SKM-1 treated with dmso at 0.1 percent for 144 hours (cell line): ENCODE measurements around the gene HGS.

Source experiments
- DNase-seq: peaks from one replicate; lab custom pipeline; 2025; ENCODE audit not compliant: unreplicated experiment; lab: John Stamatoyannopoulos, UW

The HGS gene

DNA sequence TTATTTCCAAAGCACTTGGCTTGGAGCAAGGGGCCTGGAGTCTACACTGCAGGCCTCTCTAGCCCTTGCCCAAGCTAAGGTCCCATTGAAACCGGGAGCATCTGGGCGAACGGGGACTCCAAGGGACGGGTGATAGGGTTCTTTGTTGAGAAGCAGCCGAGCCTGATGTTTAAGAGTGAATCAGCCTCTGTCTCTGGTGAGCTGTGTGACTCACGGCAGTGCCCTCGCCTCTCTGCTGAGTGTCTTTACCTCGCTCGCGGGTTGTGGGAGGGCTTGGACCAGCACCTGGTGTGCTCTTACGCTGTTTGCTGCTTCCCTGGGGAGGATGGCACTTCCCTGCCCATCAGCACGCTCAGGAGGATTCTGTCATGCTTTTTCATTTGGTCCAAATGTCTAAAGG lies 1.3 kb downstream of the HGS start:
- no peak for DNase-seq

DNA sequence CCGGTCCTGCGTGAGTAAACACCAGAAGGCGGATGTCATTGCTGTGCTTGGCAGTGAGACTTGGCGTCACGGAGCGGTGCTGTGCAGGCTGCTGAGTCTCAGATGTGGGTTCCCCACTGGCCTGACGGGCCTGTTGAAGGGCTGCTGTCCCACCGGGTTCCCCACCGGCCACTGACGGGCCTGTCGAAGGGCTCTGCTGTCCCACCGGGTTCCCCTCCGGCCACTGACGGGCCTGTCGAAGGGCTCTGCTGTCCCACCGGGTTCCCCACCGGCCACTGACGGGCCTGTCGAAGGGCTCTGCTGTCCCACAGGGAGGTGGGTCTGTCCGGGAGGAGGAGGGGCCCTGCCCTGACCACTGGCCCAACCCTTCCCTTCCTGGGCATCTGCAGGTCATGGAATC lies 2.8 kb downstream of the HGS start:
- no peak for DNase-seq

DNA sequence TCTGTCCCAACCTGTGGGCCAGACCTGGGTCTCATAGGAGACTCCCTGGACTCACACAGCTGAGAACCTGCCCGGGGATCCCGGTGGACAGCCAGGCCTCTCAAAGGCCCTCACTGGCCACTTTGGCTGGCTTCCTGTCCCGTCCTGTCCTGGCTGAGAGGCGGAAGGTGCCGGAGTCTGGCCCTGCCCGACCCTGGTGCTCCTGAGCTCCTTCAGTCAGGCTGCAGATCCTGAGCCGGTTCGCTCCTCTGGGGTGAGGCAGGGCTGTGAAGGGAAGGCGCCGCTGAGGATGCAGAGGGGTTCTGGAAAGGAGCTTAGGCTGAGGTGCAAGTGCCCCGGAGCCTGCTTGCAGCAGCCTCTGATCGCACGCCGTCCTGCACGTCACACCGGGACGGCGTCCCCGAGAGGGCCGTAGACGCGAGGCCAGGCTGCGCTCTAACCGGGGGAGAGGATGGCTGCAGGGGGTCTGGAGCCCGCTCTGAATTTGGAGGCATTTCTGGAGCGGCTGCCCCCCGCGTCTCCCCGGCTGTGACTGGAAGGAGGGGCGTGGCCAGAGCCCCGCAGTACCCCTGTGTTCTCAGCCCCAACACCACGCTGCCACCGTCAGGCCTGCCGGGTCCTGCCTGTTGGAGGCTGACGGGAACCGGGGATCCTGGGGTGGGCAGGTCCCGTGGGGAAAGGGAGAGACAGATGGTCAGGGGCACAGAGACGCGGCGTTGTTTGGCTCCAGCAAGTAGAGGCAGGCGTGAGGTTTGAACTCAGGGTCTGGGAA lies 4.1 kb downstream of the HGS start:
- DNase-seq, result no peak

DNA sequence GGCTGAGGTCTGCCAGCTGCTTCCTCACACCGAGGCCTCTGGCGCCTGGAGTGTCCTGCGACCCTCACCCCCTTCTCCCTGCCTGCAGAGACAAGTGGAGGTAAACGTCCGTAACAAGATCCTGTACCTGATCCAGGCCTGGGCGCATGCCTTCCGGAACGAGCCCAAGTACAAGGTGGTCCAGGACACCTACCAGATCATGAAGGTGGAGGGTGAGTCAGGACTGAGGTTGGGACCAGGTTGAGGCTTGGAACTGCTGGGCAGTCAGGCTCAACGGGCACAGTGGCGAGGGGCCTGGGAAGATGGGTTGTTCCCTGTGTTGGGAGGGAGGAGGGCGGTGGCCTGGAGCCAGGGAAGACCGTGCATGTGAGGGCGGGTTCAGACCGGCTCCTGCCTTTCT lies 4.8 kb downstream of the HGS start:
- no peak for DNase-seq

DNA sequence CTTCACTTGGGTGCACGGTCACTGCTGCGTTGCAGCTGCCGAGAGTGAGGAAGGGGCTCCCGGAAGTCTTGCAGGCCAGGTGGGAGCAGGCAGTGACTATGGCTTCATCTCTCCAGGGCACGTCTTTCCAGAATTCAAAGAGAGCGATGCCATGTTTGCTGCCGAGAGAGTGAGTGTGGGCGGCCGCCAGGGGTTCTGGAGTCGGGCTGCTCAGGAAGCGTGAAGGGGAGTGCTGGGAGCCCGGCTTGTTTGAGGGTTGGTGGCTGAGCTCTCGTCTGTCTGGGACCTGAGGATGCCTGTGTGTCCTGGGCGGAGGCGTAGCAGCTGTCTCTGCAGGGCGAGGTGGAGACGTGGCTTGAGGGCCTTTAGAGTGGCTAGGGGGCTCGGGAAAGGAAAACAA lies 6.3 kb downstream of the HGS start:
- DNase-seq, result no peak

DNA sequence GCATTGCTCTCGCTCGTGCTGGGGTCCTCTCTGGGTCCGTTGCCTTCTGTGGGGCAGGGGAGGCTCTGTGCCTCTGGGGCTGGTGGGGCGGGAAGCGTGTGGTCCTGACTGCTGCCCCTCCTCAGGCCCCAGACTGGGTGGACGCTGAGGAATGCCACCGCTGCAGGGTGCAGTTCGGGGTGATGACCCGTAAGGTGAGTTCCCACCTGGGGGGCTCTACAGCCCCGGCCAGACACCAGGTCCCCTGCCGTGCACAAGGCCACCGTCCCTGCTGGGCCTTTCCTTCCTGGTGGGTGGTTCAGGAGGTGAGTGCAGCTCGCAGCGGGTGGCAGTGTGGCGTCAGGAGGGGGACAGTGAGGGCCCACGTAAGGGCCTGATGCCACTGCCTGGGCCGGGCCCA lies 6.7 kb downstream of the HGS start:
- no peak for DNase-seq

DNA sequence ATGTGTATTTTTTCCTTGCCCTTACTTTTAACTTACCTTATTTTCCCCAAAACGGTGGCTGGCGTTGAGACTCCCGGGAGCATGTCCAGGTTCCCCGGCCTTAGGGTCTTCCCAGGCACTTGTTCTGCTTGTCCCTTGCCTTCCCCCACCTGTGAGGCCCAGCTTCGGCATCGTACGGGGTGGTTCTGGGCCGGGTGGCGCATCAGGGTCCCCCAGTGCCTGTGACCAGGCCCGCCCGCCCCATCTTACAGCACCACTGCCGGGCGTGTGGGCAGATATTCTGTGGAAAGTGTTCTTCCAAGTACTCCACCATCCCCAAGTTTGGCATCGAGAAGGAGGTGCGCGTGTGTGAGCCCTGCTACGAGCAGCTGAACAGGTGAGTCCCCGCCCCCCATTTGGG lies 7.4 kb downstream of the HGS start:
- DNase-seq, result no peak

DNA sequence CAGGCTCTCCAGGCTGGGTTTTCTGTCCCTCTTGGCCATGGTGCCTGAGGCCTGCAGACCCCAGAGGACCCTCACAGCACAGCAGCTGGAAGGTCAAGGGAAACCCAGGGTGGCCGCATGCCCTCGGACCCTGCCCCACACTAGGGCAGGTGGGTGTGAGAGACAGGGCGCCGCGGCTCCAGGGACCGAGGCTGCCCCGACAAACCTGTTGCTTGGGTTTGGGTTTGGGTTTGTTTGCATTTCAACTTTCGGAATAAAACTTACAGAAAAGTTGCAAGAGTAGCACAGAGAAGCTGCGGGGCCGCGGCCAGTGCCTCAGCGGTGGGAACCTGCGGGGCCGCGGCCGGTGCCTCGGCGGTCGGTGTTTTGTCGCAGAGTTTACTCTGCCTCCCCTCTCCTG lies 7.8 kb downstream of the HGS start:
- DNase-seq, result no peak

DNA sequence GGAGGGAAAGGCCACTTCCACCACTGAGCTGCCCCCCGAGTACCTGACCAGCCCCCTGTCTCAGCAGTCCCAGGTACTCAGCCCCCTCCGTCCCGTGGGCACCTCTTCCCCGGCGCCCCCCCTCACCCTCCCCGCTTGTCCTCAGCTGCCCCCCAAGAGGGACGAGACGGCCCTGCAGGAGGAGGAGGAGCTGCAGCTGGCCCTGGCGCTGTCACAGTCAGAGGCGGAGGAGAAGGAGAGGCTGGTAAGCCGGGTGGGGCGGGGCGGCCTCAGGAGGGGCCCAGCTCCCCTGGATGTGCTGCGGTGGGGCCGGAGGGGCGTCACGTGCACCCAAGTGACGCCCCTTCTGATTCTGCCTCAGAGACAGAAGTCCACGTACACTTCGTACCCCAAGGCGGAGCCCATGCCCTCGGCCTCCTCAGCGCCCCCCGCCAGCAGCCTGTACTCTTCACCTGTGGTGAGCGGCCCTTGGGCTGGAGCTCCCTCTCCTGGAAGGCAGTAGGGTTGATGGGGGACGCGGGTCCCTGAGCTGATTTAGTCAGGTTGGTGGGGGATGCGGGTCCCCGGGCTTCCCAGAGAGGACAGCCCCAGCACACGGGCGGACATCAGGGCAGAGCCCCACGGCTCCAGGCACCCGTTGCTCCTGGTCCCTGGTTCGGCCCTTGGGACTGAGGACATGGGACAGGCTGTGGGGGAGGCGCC lies 9.8 kb downstream of the HGS start:
- DNase-seq, result no peak

DNA sequence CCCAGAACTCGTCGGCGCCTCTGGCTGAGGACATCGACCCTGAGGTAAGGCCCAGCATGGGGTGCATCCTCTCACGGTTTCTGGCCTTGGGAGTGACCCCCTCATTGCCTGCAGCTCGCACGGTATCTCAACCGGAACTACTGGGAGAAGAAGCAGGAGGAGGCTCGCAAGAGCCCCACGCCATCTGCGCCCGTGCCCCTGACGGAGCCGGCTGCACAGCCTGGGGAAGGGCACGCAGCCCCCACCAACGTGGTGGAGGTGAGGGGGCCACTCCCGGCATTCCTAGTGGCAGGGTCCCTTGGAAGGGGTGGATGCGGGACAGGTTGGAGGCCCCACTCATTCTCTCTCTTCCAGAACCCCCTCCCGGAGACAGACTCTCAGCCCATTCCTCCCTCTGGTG lies 11.0 kb downstream of the HGS start:
- no peak for DNase-seq

DNA sequence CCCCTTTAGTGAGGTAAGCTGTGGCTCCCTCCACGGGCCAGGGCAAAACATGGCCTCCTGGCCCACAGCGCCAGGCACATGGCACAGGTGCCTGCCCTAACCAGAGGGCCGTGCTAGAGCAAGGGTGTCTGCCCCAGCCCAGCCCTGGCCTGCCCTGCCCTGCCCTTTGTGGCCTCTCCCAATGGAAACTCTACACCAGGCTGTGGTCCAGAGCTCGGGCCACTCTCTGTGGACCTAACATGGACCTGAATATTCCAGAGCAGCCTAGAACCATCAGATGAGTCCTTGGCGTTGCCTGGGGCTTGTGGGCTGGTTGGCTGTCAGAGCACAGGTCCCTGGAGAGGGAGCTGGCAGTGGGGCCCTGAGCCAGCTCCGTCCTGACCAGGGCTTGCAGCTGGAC lies 11.4 kb downstream of the HGS start:
- no peak for DNase-seq

DNA sequence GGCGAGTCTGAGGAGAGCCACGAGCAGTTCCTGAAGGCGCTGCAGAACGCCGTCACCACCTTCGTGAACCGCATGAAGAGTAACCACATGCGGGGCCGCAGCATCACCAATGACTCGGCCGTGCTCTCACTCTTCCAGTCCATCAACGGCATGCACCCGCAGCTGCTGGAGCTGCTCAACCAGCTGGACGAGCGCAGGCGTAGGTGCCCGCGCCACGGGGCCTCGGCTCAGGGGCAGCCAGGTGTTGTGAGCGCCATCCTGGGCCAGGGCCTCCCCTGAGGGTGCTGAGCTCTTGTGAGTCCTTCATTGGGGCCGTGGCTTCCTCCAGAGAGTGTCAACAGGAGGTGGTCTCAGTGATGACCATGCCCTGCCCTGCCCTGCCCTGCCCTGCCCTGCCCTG lies 12.0 kb downstream of the HGS start:
- no peak for DNase-seq

DNA sequence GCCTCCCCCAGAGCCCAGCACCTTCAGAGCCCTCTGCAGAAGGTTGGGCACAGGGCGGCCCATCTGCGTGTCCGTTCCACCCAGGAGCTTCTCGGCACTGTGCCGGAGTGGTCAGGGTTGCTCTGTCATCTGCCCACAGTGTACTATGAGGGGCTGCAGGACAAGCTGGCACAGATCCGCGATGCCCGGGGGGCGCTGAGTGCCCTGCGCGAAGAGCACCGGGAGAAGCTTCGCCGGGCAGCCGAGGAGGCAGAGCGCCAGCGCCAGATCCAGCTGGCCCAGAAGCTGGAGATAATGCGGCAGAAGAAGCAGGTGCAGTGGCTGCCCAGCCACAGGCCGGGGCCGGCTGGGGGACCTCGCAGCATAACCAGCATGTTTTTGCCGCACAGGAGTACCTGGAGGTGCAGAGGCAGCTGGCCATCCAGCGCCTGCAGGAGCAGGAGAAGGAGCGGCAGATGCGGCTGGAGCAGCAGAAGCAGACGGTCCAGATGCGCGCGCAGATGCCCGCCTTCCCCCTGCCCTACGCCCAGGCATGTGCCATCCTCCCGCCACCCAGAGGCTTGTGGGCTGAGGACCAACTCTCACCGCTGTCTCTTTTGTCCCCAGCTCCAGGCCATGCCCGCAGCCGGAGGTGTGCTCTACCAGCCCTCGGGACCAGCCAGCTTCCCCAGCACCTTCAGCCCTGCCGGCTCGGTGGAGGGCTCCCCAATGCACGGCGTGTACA lies 12.6 kb downstream of the HGS start:
- no peak for DNase-seq

DNA sequence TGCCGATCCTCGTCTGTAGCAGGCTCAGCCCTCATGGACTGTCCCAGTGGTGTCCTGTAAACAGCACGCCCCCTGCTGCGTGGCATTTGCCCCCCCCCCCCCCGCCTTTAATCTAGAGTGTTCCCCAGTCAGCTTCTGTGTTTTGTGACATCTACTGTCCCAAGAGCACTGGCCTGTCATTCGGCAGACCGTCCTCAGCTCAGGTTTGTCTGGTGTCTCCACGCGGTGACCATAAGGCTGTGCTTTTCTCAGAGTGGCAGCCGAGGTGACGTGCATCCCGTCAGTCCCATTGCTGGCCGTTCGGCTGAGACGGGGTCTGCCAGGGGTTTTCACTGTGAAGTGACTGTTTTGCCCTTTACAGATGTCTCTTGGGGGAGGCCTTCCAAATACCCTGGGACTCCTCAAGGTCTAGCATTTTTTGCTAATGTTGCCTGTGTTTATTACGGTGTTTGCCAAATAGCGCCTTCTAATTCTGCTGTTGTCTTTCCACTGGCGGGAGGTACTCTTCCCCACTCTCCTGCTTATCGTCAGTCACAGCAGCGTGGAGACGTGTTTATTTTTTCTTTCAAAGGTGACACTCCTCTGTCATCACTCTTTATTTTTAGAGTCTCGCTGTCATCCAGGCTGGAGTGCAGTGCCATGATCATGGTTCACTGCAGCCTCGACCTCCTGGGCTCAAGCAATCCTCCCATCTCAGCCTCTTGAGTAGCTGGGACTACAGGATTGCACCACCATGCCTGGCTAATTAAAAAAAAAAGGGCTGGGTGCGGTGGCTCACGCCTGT lies 13.6 kb downstream of the HGS start:
- DNase-seq, result no peak

DNA sequence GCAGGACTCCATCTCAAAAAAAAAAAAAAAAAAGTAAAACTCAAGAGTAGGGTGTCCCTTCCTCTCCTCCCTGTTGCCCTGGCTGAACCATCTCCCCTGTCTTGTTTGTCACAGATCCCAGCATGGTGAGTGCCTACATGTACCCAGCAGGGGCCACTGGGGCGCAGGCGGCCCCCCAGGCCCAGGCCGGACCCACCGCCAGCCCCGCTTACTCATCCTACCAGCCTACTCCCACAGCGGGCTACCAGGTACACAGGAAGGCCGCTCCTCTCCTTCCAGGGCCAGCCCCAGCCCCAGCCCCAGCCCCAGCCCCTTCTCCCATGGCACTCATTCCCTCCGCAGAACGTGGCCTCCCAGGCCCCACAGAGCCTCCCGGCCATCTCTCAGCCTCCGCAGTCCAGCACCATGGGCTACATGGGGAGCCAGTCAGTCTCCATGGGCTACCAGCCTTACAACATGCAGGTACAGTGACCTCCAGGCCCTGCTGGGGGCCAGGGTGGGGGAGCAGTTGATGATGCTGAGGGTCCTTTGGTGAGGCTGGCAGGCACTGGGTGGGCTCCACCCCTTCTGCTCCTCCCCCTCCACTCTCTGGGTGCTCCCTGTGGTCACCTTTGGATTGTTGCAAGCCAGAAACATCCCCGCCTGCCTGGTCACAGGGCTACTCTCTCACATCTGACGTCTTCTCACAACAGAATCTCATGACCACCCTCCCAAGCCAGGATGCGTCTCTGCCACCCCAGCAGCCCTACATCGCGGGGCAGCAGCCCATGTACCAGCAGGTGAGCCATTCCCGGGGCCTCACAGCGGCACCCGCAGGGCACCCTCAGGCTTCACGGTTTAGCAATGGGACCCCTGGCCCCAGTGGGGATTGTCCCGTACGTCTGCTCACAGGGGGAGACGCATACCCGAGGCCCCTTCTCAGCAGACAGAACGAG lies 16.8 kb downstream of the HGS start:
- DNase-seq, result no peak

DNA sequence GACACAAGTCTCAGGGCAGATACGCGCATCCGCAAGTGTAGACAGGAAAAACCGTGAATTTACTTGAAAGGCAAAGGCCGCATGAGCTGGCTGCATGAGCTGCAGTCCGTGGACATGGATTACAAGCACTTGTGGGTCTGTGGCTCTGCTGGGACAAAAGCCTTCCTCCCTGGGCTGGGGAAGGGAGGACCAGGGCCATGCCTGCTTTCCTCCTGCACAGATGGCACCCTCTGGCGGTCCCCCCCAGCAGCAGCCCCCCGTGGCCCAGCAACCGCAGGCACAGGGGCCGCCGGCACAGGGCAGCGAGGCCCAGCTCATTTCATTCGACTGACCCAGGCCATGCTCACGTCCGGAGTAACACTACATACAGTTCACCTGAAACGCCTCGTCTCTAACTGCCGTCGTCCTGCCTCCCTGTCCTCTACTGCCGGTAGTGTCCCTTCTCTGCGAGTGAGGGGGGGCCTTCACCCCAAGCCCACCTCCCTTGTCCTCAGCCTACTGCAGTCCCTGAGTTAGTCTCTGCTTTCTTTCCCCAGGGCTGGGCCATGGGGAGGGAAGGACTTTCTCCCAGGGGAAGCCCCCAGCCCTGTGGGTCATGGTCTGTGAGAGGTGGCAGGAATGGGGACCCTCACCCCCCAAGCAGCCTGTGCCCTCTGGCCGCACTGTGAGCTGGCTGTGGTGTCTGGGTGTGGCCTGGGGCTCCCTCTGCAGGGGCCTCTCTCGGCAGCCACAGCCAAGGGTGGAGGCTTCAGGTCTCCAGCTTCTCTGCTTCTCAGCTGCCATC lies 17.7 kb downstream of the HGS start:
- no peak for DNase-seq

DNA sequence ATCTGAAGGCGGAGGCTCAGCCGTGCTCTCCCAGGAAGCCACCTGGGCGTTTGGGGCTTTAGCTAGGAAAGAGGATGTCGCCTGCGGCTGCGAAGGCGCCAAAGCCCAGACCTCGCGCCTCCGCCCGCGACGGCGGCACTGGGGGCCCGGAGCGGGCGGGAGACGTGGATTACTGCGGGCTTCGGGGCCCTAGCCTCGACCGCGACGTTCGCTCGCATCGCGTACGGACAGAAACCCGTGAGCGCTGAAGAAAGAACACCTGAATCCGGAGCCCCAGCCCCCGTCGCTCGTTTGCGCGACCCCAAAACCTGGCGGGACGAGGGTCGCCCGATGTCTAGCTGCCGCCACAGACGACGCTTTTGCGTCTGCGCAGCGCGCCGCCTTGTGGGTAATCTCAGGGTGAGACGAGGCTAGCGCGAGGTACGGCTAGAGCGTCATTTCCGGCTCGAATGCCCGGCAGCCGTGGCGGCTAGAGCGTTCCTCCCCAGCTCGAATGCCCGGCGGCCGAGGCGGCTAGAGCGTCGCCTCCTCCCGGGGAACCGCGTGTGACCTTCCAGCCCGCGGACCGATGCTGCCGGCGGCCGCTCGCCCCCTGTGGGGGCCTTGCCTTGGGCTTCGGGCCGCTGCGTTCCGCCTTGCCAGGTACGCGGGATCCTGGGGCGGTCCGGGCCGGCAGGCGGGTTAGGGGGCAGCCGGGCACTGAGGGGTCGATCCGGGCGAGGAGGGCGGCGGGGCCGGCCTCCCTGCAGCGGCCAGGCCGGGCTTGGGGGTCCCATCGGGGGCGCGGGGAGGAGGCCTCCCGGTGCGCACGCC lies 19.3 kb downstream of the HGS start, which contains the start of gene MRPL12:
Gene MRPL12, plus strand, starts transcription at position 434 of the 813 bp plus-strand sequence. Its CDS starts 135 bp downstream, at position 569.
- DNase-seq, result peak; percentile 84
